A673 (cell line): Measurements from ENCODE around the gene KLHL30. TPM values are rescaled to one million over a fixed set of nuclear protein-coding genes. Genes with fewer than 3 reads are reported as not detected.

Experiments
- BruUV-seq: library from RNA; stranded (reverse); fragments of 400-500 nt; replicated peaks from 2 replicates; lab custom pipeline; 2021; lab: Mats Ljungman, UMichigan
- CTCF ChIA-PET: fragments of 300-600 bp; sonication (Branson Sonifier 250); formaldehyde crosslinking; loops from one replicate; lab custom pipeline; 2022; ENCODE audit warnings: antibody characterized with exemption; lab: Charles Lee
- POLR2A ChIA-PET: fragments of 300-600 bp; sonication (Branson Sonifier 250); formaldehyde crosslinking; loops from one replicate; lab custom pipeline; 2022; ENCODE audit warnings: antibody characterized with exemption; ENCODE audit not compliant: low non-redundant PET; lab: Charles Lee
- DNase-seq: peaks from one replicate; pipeline ENCODE4 v3.0.0-alpha.2; 2015; ENCODE audit warnings: low spot score
- H3K27ac ChIP-seq: fragments of 200-600 bp; sonication (generic); 2 replicates; pipeline ENCODE4 v1.5.1; 2016; ENCODE audit warnings: mixed run types, low read depth, mild to moderate bottlenecking, mixed read lengths, antibody characterized with exemption, low read length; ENCODE audit not compliant: poor library complexity, severe bottlenecking
- H3K27me3 ChIP-seq: fragments of 200-600 bp; sonication (generic); replicated peaks from 2 replicates; pipeline ENCODE4 v1.6.1; 2017; ENCODE audit warnings: mixed run types, low read depth, mild to moderate bottlenecking, mixed read lengths, antibody characterized with exemption, low read length; ENCODE audit not compliant: insufficient read depth, poor library complexity
- H3K36me3 ChIP-seq: fragments of 200-600 bp; sonication (generic); 2 replicates; pipeline ENCODE4 v1.6.1; 2016; ENCODE audit warnings: mixed run types, mild to moderate bottlenecking, mixed read lengths, antibody characterized with exemption, low read length; ENCODE audit not compliant: insufficient read depth, poor library complexity, severe bottlenecking
- H3K4me1 ChIP-seq: fragments of 200-600 bp; sonication (generic); 2 replicates; pipeline ENCODE4 v1.6.1; 2017; ENCODE audit warnings: mixed run types, mild to moderate bottlenecking, mixed read lengths, antibody characterized with exemption, low read length; ENCODE audit not compliant: insufficient read depth, poor library complexity, severe bottlenecking
- H3K4me3 ChIP-seq: fragments of 200-600 bp; sonication (generic); 2 replicates; pipeline ENCODE4 v1.5.1; 2016; ENCODE audit warnings: low read depth, mixed run types, mild to moderate bottlenecking, mixed read lengths, low read length; ENCODE audit not compliant: poor library complexity, severe bottlenecking
- H3K9me3 ChIP-seq: fragments of 200-600 bp; sonication (generic); 2 replicates; pipeline ENCODE4 v1.6.1; 2016; ENCODE audit warnings: mixed run types, low read depth, mild to moderate bottlenecking, mixed read lengths, antibody characterized with exemption, low read length; ENCODE audit not compliant: poor library complexity, severe bottlenecking
- EZH2 ChIP-seq: fragments of 200-600 bp; sonication (generic); IDR thresholded peaks from 2 replicates; pipeline ENCODE4 v1.6.1; 2017; ENCODE audit warnings: borderline replicate concordance, low read depth, mild to moderate bottlenecking, mixed read lengths, antibody characterized with exemption, low read length; ENCODE audit not compliant: poor library complexity, severe bottlenecking
- intact Hi-C: fragments of 100-400 bp; cut with micrococcal nuclease; formaldehyde crosslinking; loops from one replicate; pipeline ENCODE4 v1.10.0; 2022; ENCODE audit not compliant: unreplicated experiment
- total RNA-seq: library from RNA; stranded (reverse); gene quantifications from 2 replicates; pipeline ENCODE4 v1.2.3, GENCODE V29; 2021
- TF ChIP-seq, protein P1 (sequence below): fragments of 300-800, 200-600 bp; sonication (generic); conservative IDR thresholded peaks from 2 replicates; pipeline ENCODE4 v1.5.1; 2017; ENCODE audit warnings: low read depth, mild to moderate bottlenecking, antibody characterized with exemption, low read length, moderate library complexity, mixed read lengths

Gene KLHL30
- total RNA-seq, 1 experiment from 2014 or later, result not detected

DNA sequence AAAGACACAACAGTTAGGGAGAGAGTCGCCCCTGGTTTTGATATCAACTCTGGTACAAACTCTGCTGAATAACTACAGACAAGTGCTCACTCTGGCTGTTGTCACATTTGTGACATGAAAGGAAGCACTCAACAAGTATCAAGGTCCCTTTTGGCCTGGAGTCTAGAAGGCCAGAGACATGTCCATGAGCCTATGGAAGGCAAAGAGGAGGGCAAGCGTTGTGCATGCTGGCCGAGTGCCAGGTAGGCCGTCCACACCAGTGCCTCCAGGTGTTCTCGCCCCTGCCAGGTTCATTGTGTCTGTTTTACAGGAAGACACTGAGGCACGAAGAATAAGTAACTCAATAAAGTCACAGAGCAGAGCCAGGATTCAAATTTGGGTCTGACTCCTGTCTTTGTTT, 43.9 kb downstream of the KLHL30 start:
- intact Hi-C loops, result no loop called here
- CTCF ChIA-PET, result no interaction called here
- no peaks in the 10 kb centered on the region for H3K27me3 ChIP-seq
- BruUV-seq, result no TSS peak
- POLR2A ChIA-PET, result no interaction called here
- no peaks in the 10 kb centered on the region for H3K9me3 ChIP-seq
- H3K27ac ChIP-seq, result no peak overlapping the region
- no peaks in the 10 kb centered on the region for H3K4me1 ChIP-seq
- peaks cover 93% of the 10 kb centered on the region for H3K36me3 ChIP-seq
- TF ChIP-seq EZH2, result no peak
- TF ChIP-seq, protein P1, sequence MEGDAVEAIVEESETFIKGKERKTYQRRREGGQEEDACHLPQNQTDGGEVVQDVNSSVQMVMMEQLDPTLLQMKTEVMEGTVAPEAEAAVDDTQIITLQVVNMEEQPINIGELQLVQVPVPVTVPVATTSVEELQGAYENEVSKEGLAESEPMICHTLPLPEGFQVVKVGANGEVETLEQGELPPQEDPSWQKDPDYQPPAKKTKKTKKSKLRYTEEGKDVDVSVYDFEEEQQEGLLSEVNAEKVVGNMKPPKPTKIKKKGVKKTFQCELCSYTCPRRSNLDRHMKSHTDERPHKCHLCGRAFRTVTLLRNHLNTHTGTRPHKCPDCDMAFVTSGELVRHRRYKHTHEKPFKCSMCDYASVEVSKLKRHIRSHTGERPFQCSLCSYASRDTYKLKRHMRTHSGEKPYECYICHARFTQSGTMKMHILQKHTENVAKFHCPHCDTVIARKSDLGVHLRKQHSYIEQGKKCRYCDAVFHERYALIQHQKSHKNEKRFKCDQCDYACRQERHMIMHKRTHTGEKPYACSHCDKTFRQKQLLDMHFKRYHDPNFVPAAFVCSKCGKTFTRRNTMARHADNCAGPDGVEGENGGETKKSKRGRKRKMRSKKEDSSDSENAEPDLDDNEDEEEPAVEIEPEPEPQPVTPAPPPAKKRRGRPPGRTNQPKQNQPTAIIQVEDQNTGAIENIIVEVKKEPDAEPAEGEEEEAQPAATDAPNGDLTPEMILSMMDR, result no peak
- H3K4me3 ChIP-seq, result no peak overlapping the region
- DNase-seq, result no peak

- Histone ChIP-seq H3K4me3 (no peak overlapping the region), H3K4me1 (no peaks in the 10 kb centered on the region), H3K9me3 (no peaks in the 10 kb centered on the region), H3K27ac (no peak overlapping the region), H3K27me3 (no peaks in the 10 kb centered on the region), H3K36me3 (peaks cover 93% of the 10 kb centered on the region)
- TF ChIP-seq, protein P1, result no peak
- ChIA-PET CTCF (no interaction called here), POLR2A (interaction anchor here (0.6 kb wide), 1 partner anchor 14 kb away, joined by 3 read pairs; no protein-coding TSS in a partner anchor)
- intact Hi-C loops, result no loop called here
- BruUV-seq, result no TSS peak
- DNase-seq, result no peak
Observed at GRCh38 chr2:238183821-238184220, 45.4 kb downstream of the KLHL30 start.

GRCh38 chr2:238187618-238188548, 49.4 kb downstream of the KLHL30 start:
- peaks cover 87% of the 10 kb centered on the region for H3K36me3 ChIP-seq
- H3K4me1 ChIP-seq, result no peaks in the 10 kb centered on the region
- TF ChIP-seq, protein P1, result no peak
- no peak for TF ChIP-seq EZH2
- no peaks in the 10 kb centered on the region for H3K9me3 ChIP-seq
- ChIA-PET CTCF (no interaction called here), POLR2A (no interaction called here)
- intact Hi-C loops, result no loop called here
- BruUV-seq, result no TSS peak
- no peak overlapping the region for H3K4me3 ChIP-seq
- DNase-seq, result no peak
- no peaks in the 10 kb centered on the region for H3K27me3 ChIP-seq
- H3K27ac ChIP-seq, result no peak overlapping the region
